Endothelial cell (in vitro differentiated cells): ENCODE data around the gene VWA5A. TPM values are rescaled to one million over a fixed set of nuclear protein-coding genes. Genes with fewer than 3 reads are reported as not detected.

Source experiments
- DNase-seq: peaks from one replicate; pipeline ENCODE4 v3.0.0; 2021; ENCODE audit warnings: low spot score
- H3K27ac Mint-ChIP-seq: one replicate; pipeline ENCODE4 v1.8.0; 2021; ENCODE audit warnings: mixed read lengths, inconsistent platforms; ENCODE audit not compliant: unreplicated experiment
- H3K27me3 Mint-ChIP-seq: one replicate; pipeline ENCODE4 v1.8.0; 2021; ENCODE audit warnings: mild to moderate bottlenecking, moderate library complexity, mixed read lengths, inconsistent platforms; ENCODE audit not compliant: unreplicated experiment
- H3K36me3 Mint-ChIP-seq: one replicate; pipeline ENCODE4 v1.8.0; 2021; ENCODE audit warnings: mild to moderate bottlenecking, low read depth, mixed read lengths, inconsistent platforms; ENCODE audit not compliant: unreplicated experiment
- H3K4me1 Mint-ChIP-seq: one replicate; pipeline ENCODE4 v1.8.0; 2021; ENCODE audit warnings: mild to moderate bottlenecking, mixed read lengths, inconsistent platforms; ENCODE audit not compliant: unreplicated experiment
- H3K4me3 Mint-ChIP-seq: one replicate; pipeline ENCODE4 v1.8.0; 2021; ENCODE audit warnings: mild to moderate bottlenecking, mixed read lengths, inconsistent platforms; ENCODE audit not compliant: unreplicated experiment
- H3K9me3 Mint-ChIP-seq: one replicate; pipeline ENCODE4 v1.8.0; 2021; ENCODE audit warnings: mixed read lengths, inconsistent platforms; ENCODE audit not compliant: unreplicated experiment
- long read RNA-seq: library from polyadenylated mRNA; unstranded; transcript quantifications from one replicate; pipeline ENCODE4 v2.0.0, GENCODE V29; 2020; ENCODE audit not compliant: unreplicated experiment
- total RNA-seq: library from RNA; stranded (reverse); fragmentation: NEBNext Ultra II Directional; extraction: Animal tissue kit (Norgen Biotek cat#: 25700); gene quantifications from one replicate; pipeline ENCODE4 v1.2.1, GENCODE V29; 2021; ENCODE audit not compliant: unreplicated experiment
- TF ChIP-seq, protein P1 (sequence below): fragments of 200-600 bp; sonication (generic); IDR thresholded peaks from one replicate; pipeline ENCODE4 v1.5.0; 2021; ENCODE audit warnings: antibody characterized with exemption; ENCODE audit not compliant: unreplicated experiment

VWA5A gene, protein sequence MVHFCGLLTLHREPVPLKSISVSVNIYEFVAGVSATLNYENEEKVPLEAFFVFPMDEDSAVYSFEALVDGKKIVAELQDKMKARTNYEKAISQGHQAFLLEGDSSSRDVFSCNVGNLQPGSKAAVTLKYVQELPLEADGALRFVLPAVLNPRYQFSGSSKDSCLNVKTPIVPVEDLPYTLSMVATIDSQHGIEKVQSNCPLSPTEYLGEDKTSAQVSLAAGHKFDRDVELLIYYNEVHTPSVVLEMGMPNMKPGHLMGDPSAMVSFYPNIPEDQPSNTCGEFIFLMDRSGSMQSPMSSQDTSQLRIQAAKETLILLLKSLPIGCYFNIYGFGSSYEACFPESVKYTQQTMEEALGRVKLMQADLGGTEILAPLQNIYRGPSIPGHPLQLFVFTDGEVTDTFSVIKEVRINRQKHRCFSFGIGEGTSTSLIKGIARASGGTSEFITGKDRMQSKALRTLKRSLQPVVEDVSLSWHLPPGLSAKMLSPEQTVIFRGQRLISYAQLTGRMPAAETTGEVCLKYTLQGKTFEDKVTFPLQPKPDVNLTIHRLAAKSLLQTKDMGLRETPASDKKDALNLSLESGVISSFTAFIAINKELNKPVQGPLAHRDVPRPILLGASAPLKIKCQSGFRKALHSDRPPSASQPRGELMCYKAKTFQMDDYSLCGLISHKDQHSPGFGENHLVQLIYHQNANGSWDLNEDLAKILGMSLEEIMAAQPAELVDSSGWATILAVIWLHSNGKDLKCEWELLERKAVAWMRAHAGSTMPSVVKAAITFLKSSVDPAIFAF
- total RNA-seq: 64.5 TPM
- long read RNA-seq, full-length matches to known transcripts: 30 of 35 reads
- long read RNA-seq, partial matches to known transcripts: 5 of 35 reads
- long read RNA-seq, other reads (novel, unspliced or antisense): 0 of 35 reads

DNA sequence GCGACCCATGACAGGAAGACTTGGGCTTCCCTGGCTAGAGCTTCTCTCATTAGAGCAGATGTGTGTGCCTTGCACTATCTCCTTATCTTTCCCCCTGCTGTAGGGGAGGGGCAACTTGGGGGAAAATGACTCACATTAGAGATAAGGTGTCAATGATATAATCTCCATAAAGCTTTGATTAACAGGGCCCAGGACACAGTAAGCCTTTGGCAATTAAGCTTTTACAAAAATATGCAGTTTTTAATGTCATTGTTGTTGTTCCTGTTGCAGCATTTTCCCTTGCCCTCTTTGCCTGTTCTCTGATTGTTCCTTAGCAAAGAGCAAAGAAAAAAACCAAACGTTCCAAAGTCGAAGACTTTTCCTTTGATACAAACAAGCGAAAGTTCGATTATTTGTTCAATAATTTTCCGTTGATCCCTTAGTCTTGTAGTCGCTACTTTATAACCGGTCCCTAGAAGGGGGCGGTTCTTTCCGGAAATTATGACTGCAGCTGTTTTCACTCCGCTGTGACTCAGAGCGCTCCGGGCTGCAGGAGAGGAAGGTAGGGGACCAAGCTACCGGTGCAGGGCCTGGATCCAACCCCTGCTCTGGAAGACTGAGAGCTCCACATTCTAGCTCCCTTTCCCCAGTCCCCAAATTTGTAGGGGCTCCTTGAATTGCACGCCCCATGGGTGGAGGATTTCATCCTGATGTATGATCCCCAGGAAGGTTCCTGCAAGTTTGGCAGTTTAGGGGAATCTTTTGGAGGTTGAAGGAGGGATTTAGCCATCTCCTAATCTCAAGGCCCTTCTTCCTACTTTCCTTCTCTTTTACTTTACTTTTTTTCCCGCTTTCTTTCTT, at the start of gene VWA5A:
VWA5A (plus strand) TSS at position 509 of the 840 bp plus-strand sequence. CDS start 2,062 bp downstream, outside the sequence.
- H3K27ac Mint-ChIP-seq: peak within 1 kb of the TSS; percentile 89
- no peaks in the 10 kb centered on the region for H3K9me3 Mint-ChIP-seq
- peaks cover 22% of the 10 kb centered on the region for H3K36me3 Mint-ChIP-seq
- peak within 1 kb of the TSS; percentile 96 for H3K4me3 Mint-ChIP-seq
- peaks cover 30% of the 10 kb centered on the region for H3K4me1 Mint-ChIP-seq
- DNase-seq: peak; percentile 70
- H3K27me3 Mint-ChIP-seq: peaks cover 2% of the 10 kb centered on the region
- TF ChIP-seq, protein P1, sequence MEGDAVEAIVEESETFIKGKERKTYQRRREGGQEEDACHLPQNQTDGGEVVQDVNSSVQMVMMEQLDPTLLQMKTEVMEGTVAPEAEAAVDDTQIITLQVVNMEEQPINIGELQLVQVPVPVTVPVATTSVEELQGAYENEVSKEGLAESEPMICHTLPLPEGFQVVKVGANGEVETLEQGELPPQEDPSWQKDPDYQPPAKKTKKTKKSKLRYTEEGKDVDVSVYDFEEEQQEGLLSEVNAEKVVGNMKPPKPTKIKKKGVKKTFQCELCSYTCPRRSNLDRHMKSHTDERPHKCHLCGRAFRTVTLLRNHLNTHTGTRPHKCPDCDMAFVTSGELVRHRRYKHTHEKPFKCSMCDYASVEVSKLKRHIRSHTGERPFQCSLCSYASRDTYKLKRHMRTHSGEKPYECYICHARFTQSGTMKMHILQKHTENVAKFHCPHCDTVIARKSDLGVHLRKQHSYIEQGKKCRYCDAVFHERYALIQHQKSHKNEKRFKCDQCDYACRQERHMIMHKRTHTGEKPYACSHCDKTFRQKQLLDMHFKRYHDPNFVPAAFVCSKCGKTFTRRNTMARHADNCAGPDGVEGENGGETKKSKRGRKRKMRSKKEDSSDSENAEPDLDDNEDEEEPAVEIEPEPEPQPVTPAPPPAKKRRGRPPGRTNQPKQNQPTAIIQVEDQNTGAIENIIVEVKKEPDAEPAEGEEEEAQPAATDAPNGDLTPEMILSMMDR: no peak

DNA sequence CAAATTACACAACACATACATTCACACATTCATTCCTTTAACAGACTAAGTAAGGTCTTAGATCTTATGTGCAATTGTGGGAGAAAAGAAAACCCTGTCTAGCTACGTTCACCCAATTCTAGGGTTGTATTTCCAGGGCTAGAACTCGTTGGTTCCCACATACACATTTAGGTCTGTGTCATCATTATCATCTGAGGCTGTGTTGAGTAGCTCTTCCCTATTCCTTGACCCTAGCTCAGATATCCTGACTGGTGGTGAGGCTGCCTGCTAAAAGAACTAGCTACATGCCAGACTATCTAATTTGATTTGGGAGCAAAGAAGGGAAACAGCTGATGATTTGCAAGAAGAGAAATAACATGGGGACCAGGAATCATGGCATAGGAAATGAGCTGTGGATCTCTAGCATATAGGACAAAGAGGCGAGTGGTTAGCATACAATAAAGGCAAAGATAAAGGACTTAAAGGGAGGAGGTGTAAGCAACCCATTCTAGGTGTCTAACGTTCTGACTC, 46.6 kb upstream of the VWA5A start:
- Mint-ChIP-seq H3K36me3 (no peaks in the 10 kb centered on the region), H3K4me3 (no peak overlapping the region), H3K9me3 (no peaks in the 10 kb centered on the region), H3K4me1 (peaks cover 3% of the 10 kb centered on the region), H3K27ac (no peak overlapping the region), H3K27me3 (no peaks in the 10 kb centered on the region)
- TF ChIP-seq, protein P1: no peak
- DNase-seq: no peak

DNA sequence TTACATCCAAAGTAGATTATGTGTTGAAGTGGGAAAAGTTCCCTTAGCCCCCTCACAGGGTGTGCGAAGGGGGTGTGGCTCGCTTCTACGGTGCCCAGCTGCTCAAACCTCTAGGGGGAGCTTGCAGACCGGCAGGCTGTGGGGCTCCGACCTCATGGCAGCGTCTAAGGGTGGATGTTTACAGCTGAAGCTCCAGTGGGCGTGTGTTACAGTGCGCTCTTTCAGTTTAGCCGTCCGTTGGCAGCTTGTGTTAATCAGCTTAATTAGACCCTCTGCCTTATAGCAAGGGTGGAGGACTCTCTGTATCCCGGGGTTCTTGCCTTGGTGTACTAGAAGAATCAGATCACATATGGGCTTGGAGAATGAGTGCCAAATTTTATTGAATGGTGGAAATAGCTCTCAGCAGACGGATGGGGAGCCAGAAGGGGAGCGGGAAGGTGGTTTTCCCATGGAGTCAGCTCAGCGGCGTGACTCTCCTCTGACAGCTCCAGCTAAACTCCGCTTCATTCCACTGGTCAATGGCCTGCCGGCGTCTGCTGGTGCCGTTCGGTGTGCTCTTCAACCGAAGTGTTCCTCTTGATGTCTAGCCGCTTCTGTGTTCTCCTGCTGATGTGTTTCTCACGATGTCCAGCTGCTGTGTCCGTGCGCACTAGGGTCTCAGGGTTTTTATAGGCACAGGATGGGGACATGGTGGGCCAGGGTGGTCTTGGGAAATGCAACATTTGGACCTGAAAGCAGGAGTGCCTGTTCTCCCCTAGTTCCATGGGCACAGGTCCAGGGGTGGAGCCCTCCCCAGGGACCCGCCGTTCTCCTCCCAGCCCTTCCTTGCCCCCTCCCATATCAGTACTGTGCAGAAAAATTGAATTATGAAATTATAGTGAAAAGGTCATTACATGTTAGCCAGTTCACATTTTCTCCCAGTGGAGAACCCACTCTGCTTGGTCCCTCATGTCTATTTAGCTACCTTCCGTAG, 45.5 kb upstream of the VWA5A start:
- H3K4me1 Mint-ChIP-seq: peaks cover 3% of the 10 kb centered on the region
- peak; percentile 69 for DNase-seq
- no peaks in the 10 kb centered on the region for H3K36me3 Mint-ChIP-seq
- H3K27me3 Mint-ChIP-seq: no peaks in the 10 kb centered on the region
- H3K4me3 Mint-ChIP-seq: no peak overlapping the region
- TF ChIP-seq, protein P1: no peak
- no peaks in the 10 kb centered on the region for H3K9me3 Mint-ChIP-seq
- H3K27ac Mint-ChIP-seq: no peak overlapping the region

DNA sequence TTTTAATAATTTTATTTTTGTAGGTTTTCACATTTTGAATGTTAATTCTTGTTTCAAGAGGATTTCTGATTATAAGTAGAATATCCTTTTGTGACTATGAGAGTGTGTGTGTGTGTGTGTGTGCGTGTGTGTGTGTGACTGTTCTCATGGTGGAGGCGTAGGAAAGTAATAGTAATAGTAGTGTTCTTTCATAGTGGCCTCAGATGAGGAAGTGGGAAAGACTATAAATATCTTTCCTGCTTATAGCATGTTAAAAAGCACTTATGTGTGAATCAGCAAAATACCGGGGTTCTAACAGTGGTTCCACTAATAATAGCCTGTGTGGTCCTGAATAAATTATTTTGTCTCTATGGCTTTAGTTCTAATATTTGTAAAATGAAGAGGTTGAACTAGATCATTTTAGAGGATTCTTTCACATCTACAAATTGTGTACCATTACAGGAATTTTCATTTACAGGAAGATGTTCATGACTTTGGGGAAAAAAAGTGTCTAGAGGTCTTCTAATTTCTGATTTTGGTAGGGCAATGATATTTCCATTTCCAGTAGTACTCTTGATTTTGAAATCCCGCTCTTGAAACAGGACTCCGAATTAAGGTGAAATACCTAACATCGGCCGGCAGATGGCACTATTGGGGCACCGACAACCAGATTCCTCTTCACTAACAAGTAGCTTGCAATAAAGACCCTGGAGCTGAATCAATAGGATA, 44.2 kb upstream of the VWA5A start:
- Mint-ChIP-seq H3K27me3 (no peaks in the 10 kb centered on the region), H3K9me3 (no peaks in the 10 kb centered on the region), H3K4me3 (no peak overlapping the region), H3K36me3 (no peaks in the 10 kb centered on the region), H3K27ac (no peak overlapping the region), H3K4me1 (peaks cover 3% of the 10 kb centered on the region)
- TF ChIP-seq, protein P1: peak; percentile 79
- peak; percentile 76 for DNase-seq
